ENCODE results near the gene ANGPTL7.

- no peak for TF ChIP-seq EP300 (IDR thresholded peaks at IDR 0.05)
- TF ChIP-seq CTCF (IDR thresholded peaks at IDR 0.05), result no peak
- no peak for TF ChIP-seq POLR2A (IDR thresholded peaks at IDR 0.05)
- no peak for TF ChIP-seq POLR2AphosphoS5 (IDR thresholded peaks at IDR 0.05)
Measured at GRCh38 chr1:11174261-11174942, 14.8 kb upstream of the ANGPTL7 start.

Data from gastroesophageal sphincter (tissue), 3 donors.